ENCODE results near the gene EPB41L3. TPM values are rescaled to one million over a fixed set of nuclear protein-coding genes. Genes with fewer than 3 reads are reported as not detected.

EPB41L3 gene
- total and polyA plus RNA-seq, 2 experiments from 2014 or later = 8.0 to 11.7 TPM

DNA sequence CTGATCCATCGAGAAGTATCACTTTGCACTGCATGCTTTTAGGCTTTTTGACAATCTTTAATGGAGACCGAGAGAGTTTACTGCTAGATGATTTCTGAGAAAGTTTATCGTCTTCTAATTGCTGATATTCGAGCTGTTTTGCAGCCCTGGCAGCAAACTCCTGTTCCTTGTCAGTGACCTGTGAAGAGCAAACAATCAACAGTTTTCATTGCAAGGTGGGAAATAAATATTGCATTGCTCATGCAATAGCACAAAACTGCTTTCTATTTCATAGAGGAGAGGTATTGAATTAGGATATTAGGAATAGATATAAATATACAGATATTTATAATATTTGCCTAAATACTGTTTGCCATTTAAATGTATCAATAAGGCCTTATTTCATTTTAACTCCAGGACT is 65.5 kb downstream of the EPB41L3 start:
- H3K27ac Mint-ChIP-seq = no peak overlapping the region
- TF ChIP-seq CREB1 (CRISPR knock-in tag; IDR thresholded peaks at IDR 0.05; ENCODE audit: low read depth) (no peak), POLR2AphosphoS5 (IDR thresholded peaks at IDR 0.05; ENCODE audit: low read depth) (no peak), JUNB (IDR thresholded peaks at IDR 0.05; ENCODE audit: unreplicated experiment) (no peak), EZH2 (IDR thresholded peaks at IDR 0.05; ENCODE audit: low read depth, unreplicated experiment) (no peak), EZH2phosphoT487 (IDR thresholded peaks at IDR 0.05; ENCODE audit: unreplicated experiment) (no peak), ZNF331 (CRISPR knock-in tag; IDR thresholded peaks at IDR 0.05; ENCODE audit: low read depth) (no peak), ZNF114 (CRISPR knock-in tag; IDR thresholded peaks at IDR 0.05) (no peak), STAT1 (IDR thresholded peaks at IDR 0.05; ENCODE audit: unreplicated experiment) (no peak), NANOG (IDR thresholded peaks at IDR 0.05; ENCODE audit: borderline replicate concordance) (no peak)
- TF ChIP-seq, protein P1, sequence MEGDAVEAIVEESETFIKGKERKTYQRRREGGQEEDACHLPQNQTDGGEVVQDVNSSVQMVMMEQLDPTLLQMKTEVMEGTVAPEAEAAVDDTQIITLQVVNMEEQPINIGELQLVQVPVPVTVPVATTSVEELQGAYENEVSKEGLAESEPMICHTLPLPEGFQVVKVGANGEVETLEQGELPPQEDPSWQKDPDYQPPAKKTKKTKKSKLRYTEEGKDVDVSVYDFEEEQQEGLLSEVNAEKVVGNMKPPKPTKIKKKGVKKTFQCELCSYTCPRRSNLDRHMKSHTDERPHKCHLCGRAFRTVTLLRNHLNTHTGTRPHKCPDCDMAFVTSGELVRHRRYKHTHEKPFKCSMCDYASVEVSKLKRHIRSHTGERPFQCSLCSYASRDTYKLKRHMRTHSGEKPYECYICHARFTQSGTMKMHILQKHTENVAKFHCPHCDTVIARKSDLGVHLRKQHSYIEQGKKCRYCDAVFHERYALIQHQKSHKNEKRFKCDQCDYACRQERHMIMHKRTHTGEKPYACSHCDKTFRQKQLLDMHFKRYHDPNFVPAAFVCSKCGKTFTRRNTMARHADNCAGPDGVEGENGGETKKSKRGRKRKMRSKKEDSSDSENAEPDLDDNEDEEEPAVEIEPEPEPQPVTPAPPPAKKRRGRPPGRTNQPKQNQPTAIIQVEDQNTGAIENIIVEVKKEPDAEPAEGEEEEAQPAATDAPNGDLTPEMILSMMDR (conservative IDR thresholded peaks at IDR 0.05; ENCODE audit: low read depth in 2 of 2) = no peak
- TF ChIP-seq, protein P2, sequence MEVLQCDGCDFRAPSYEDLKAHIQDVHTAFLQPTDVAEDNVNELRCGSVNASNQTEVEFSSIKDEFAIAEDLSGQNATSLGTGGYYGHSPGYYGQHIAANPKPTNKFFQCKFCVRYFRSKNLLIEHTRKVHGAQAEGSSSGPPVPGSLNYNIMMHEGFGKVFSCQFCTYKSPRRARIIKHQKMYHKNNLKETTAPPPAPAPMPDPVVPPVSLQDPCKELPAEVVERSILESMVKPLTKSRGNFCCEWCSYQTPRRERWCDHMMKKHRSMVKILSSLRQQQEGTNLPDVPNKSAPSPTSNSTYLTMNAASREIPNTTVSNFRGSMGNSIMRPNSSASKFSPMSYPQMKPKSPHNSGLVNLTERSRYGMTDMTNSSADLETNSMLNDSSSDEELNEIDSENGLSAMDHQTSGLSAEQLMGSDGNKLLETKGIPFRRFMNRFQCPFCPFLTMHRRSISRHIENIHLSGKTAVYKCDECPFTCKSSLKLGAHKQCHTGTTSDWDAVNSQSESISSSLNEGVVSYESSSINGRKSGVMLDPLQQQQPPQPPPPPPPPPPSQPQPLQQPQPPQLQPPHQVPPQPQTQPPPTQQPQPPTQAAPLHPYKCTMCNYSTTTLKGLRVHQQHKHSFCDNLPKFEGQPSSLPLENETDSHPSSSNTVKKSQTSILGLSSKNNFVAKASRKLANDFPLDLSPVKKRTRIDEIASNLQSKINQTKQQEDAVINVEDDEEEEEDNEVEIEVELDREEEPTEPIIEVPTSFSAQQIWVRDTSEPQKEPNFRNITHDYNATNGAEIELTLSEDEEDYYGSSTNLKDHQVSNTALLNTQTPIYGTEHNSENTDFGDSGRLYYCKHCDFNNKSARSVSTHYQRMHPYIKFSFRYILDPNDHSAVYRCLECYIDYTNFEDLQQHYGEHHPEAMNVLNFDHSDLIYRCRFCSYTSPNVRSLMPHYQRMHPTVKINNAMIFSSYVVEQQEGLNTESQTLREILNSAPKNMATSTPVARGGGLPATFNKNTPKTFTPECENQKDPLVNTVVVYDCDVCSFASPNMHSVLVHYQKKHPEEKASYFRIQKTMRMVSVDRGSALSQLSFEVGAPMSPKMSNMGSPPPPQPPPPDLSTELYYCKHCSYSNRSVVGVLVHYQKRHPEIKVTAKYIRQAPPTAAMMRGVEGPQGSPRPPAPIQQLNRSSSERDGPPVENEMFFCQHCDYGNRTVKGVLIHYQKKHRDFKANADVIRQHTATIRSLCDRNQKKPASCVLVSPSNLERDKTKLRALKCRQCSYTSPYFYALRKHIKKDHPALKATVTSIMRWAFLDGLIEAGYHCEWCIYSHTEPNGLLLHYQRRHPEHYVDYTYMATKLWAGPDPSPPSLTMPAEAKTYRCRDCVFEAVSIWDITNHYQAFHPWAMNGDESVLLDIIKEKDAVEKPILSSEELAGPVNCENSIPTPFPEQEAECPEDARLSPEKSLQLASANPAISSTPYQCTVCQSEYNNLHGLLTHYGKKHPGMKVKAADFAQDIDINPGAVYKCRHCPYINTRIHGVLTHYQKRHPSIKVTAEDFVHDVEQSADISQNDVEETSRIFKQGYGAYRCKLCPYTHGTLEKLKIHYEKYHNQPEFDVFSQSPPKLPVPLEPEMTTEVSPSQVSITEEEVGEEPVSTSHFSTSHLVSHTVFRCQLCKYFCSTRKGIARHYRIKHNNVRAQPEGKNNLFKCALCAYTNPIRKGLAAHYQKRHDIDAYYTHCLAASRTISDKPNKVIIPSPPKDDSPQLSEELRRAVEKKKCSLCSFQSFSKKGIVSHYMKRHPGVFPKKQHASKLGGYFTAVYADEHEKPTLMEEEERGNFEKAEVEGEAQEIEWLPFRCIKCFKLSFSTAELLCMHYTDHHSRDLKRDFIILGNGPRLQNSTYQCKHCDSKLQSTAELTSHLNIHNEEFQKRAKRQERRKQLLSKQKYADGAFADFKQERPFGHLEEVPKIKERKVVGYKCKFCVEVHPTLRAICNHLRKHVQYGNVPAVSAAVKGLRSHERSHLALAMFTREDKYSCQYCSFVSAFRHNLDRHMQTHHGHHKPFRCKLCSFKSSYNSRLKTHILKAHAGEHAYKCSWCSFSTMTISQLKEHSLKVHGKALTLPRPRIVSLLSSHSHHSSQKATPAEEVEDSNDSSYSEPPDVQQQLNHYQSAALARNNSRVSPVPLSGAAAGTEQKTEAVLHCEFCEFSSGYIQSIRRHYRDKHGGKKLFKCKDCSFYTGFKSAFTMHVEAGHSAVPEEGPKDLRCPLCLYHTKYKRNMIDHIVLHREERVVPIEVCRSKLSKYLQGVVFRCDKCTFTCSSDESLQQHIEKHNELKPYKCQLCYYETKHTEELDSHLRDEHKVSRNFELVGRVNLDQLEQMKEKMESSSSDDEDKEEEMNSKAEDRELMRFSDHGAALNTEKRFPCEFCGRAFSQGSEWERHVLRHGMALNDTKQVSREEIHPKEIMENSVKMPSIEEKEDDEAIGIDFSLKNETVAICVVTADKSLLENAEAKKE (CRISPR knock-in tag; IDR thresholded peaks at IDR 0.05) = no peak
- TF ChIP-seq, protein P3, sequence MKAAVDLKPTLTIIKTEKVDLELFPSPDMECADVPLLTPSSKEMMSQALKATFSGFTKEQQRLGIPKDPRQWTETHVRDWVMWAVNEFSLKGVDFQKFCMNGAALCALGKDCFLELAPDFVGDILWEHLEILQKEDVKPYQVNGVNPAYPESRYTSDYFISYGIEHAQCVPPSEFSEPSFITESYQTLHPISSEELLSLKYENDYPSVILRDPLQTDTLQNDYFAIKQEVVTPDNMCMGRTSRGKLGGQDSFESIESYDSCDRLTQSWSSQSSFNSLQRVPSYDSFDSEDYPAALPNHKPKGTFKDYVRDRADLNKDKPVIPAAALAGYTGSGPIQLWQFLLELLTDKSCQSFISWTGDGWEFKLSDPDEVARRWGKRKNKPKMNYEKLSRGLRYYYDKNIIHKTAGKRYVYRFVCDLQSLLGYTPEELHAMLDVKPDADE (IDR thresholded peaks at IDR 0.05) = no peak
- TF ChIP-seq, protein P4, sequence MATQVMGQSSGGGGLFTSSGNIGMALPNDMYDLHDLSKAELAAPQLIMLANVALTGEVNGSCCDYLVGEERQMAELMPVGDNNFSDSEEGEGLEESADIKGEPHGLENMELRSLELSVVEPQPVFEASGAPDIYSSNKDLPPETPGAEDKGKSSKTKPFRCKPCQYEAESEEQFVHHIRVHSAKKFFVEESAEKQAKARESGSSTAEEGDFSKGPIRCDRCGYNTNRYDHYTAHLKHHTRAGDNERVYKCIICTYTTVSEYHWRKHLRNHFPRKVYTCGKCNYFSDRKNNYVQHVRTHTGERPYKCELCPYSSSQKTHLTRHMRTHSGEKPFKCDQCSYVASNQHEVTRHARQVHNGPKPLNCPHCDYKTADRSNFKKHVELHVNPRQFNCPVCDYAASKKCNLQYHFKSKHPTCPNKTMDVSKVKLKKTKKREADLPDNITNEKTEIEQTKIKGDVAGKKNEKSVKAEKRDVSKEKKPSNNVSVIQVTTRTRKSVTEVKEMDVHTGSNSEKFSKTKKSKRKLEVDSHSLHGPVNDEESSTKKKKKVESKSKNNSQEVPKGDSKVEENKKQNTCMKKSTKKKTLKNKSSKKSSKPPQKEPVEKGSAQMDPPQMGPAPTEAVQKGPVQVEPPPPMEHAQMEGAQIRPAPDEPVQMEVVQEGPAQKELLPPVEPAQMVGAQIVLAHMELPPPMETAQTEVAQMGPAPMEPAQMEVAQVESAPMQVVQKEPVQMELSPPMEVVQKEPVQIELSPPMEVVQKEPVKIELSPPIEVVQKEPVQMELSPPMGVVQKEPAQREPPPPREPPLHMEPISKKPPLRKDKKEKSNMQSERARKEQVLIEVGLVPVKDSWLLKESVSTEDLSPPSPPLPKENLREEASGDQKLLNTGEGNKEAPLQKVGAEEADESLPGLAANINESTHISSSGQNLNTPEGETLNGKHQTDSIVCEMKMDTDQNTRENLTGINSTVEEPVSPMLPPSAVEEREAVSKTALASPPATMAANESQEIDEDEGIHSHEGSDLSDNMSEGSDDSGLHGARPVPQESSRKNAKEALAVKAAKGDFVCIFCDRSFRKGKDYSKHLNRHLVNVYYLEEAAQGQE (IDR thresholded peaks at IDR 0.05; ENCODE audit: unreplicated experiment) = no peak

More for the DNA sequence above, 65.5 kb downstream of the EPB41L3 start:
- DNase-seq (ENCODE audit: low spot score) (no peak), ATAC-seq (no peak)
- Histone ChIP-seq H3K4me2 (no peak overlapping the region), H4K20me1 (replicated peaks; ENCODE audit: insufficient read depth) (no peaks in the 10 kb centered on the region), H3K27ac (ENCODE audit: low read depth) (no peak overlapping the region), H3K36me3 (ENCODE audit: insufficient read depth) (no peaks in the 10 kb centered on the region), H3F3A (replicated peaks; ENCODE audit: low read depth) (no peaks in the 10 kb centered on the region), H3K27me3 (ENCODE audit: insufficient read depth) (no peaks in the 10 kb centered on the region), H3K4me3 (no peak overlapping the region), H3K4me1 (ENCODE audit: insufficient read depth) (peaks cover 20% of the 10 kb centered on the region), H3K79me2 (replicated peaks; ENCODE audit: insufficient read depth) (no peaks in the 10 kb centered on the region), H3K9me2 (ENCODE audit: insufficient read depth) (0 out of 2 replicates have a peak, but pooled peaks cover 2% of the 10 kb centered on the region), H2AFZ (no peak overlapping the region)
- no peaks in the 10 kb centered on the region for H3K27me3 Mint-ChIP-seq (ENCODE audit: insufficient read depth, low read depth, poor library complexity)
- H3K9me3 Mint-ChIP-seq = peaks cover 3% of the 10 kb centered on the region; the same call in 2 of the 3 replicates
- peaks cover 35% of the 10 kb centered on the region; the same call in 2 of the 3 replicates for H3K4me1 Mint-ChIP-seq
- H3K36me3 Mint-ChIP-seq (ENCODE audit: low read depth) = peaks cover 5% of the 10 kb centered on the region; the same call in 2 of the 3 replicates
- no peak overlapping the region for H3K4me3 Mint-ChIP-seq
